ACC112 (cell line): ENCODE measurements around the gene DOCK9.

Experiments used
- H2AFZ ChIP-seq: fragments of 200-600 bp; sonication (generic); one replicate; pipeline ENCODE4 v1.6.0; 2017; ENCODE audit warnings: antibody characterized with exemption, low read length; ENCODE audit not compliant: unreplicated experiment
- H3K27ac ChIP-seq: fragments of 200-600 bp; sonication (generic); 2 replicates; pipeline ENCODE4 v1.5.1; 2014; ENCODE audit warnings: low read depth, mild to moderate bottlenecking, antibody characterized with exemption, low read length, moderate library complexity
- H3K27me3 ChIP-seq: fragments of 200-600 bp; sonication (generic); 2 replicates; pipeline ENCODE4 v1.6.1; 2014; ENCODE audit warnings: mild to moderate bottlenecking, antibody characterized with exemption, low read length, moderate library complexity, mixed read lengths; ENCODE audit not compliant: insufficient read depth
- H3K36me3 ChIP-seq: fragments of 200-600 bp; sonication (generic); 2 replicates; pipeline ENCODE4 v1.6.1; 2016; ENCODE audit warnings: mild to moderate bottlenecking, antibody characterized with exemption, low read length, moderate library complexity, mixed read lengths; ENCODE audit not compliant: insufficient read depth
- H3K4me1 ChIP-seq: fragments of 200-600 bp; sonication (generic); one replicate; pipeline ENCODE4 v1.6.1; 2016; ENCODE audit warnings: low read length, mixed read lengths; ENCODE audit not compliant: insufficient read depth, unreplicated experiment, control insufficient read depth
- H3K4me3 ChIP-seq: fragments of 200-600 bp; sonication (generic); 2 replicates; pipeline ENCODE4 v1.5.1; 2014; ENCODE audit warnings: mild to moderate bottlenecking, low read depth, low read length
- H3K79me2 ChIP-seq: fragments of 200-600 bp; sonication (generic); one replicate; pipeline ENCODE4 v1.6.0; 2016; ENCODE audit warnings: low read length; ENCODE audit not compliant: control insufficient read depth, unreplicated experiment, insufficient read depth

The DOCK9 gene

GRCh38 chr13:98797456-98797855, 180.4 kb downstream of the DOCK9 start:
- Histone ChIP-seq H3K4me1 (peaks cover 11% of the 10 kb centered on the region), H3K27me3 (no peaks in the 10 kb centered on the region), H3K27ac (no peak overlapping the region), H3K79me2 (no peaks in the 10 kb centered on the region), H3K36me3 (no peaks in the 10 kb centered on the region), H2AFZ (no peak overlapping the region), H3K4me3 (no peak overlapping the region)

- Histone ChIP-seq H3K4me3 (no peak overlapping the region), H3K79me2 (no peaks in the 10 kb centered on the region), H3K36me3 (no peaks in the 10 kb centered on the region), H3K4me1 (peaks cover 11% of the 10 kb centered on the region), H3K27me3 (no peaks in the 10 kb centered on the region), H3K27ac (no peak overlapping the region), H2AFZ (no peak overlapping the region)
Observed at GRCh38 chr13:98796798-98797197, 181.1 kb downstream of the DOCK9 start.

- no peak overlapping the region for H2AFZ ChIP-seq
- H3K36me3 ChIP-seq = no peaks in the 10 kb centered on the region
- H3K27ac ChIP-seq = no peak overlapping the region
- H3K79me2 ChIP-seq = no peaks in the 10 kb centered on the region
- H3K4me1 ChIP-seq = peaks cover 11% of the 10 kb centered on the region
- H3K4me3 ChIP-seq = no peak overlapping the region
- H3K27me3 ChIP-seq = no peaks in the 10 kb centered on the region
Observed at GRCh38 chr13:98796191-98796590, 181.7 kb downstream of the DOCK9 start.

DNA sequence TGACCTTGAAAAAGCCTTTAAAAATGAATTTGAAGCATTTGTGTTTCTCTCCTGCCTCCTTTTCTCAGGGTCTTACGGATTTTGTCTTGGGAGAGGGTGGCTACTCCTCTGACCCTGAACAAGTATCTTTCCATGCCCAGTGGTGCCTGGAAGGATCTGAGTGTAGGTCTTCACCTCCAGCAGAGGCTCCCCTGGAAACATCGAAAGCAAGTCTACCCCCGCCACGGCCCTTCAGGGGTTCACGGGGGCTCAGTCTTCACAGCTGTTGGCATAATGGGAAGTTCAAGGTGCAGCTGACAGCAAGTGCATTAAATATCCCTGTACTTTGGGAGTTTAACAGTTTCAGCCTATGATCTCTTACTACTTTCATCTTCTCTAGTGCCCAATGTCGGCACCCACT, 182.6 kb downstream of the DOCK9 start:
- Histone ChIP-seq H3K4me3 (no peak overlapping the region), H2AFZ (no peak overlapping the region), H3K4me1 (peaks cover 11% of the 10 kb centered on the region), H3K79me2 (no peaks in the 10 kb centered on the region), H3K36me3 (no peaks in the 10 kb centered on the region), H3K27ac (no peak overlapping the region), H3K27me3 (no peaks in the 10 kb centered on the region)

- Histone ChIP-seq H3K4me1 (peaks cover 11% of the 10 kb centered on the region), H2AFZ (no peak overlapping the region), H3K27me3 (no peaks in the 10 kb centered on the region), H3K27ac (no peak overlapping the region), H3K36me3 (no peaks in the 10 kb centered on the region), H3K4me3 (no peak overlapping the region), H3K79me2 (no peaks in the 10 kb centered on the region)
Observed at GRCh38 chr13:98794498-98794897, 183.4 kb downstream of the DOCK9 start.

- Histone ChIP-seq H3K79me2 (no peaks in the 10 kb centered on the region), H3K4me3 (no peak overlapping the region), H2AFZ (no peak overlapping the region), H3K27me3 (no peaks in the 10 kb centered on the region), H3K4me1 (no peaks in the 10 kb centered on the region), H3K36me3 (no peaks in the 10 kb centered on the region), H3K27ac (no peak overlapping the region)
Observed at GRCh38 chr13:98792785-98793495, 184.9 kb downstream of the DOCK9 start.

GRCh38 chr13:98792321-98792720, 185.5 kb downstream of the DOCK9 start:
- H3K36me3 ChIP-seq = no peaks in the 10 kb centered on the region
- no peaks in the 10 kb centered on the region for H3K27me3 ChIP-seq
- no peak overlapping the region for H3K4me3 ChIP-seq
- no peak overlapping the region for H3K27ac ChIP-seq
- no peak overlapping the region for H2AFZ ChIP-seq
- H3K4me1 ChIP-seq = no peaks in the 10 kb centered on the region
- H3K79me2 ChIP-seq = no peaks in the 10 kb centered on the region

- Histone ChIP-seq H3K4me3 (no peak overlapping the region), H3K79me2 (no peaks in the 10 kb centered on the region), H3K27me3 (peaks cover 5% of the 10 kb centered on the region; the same call in 1 of the 2 replicates), H3K4me1 (no peaks in the 10 kb centered on the region), H3K36me3 (no peaks in the 10 kb centered on the region), H2AFZ (no peak overlapping the region), H3K27ac (no peak overlapping the region)
Observed at GRCh38 chr13:98791611-98792010, 186.3 kb downstream of the DOCK9 start.

GRCh38 chr13:98787996-98788395, 189.9 kb downstream of the DOCK9 start:
- Histone ChIP-seq H3K4me3 (no peak overlapping the region), H3K79me2 (no peaks in the 10 kb centered on the region), H3K27me3 (peaks cover 6% of the 10 kb centered on the region), H3K36me3 (no peaks in the 10 kb centered on the region), H2AFZ (no peak overlapping the region), H3K27ac (no peak overlapping the region), H3K4me1 (no peaks in the 10 kb centered on the region)

DNA sequence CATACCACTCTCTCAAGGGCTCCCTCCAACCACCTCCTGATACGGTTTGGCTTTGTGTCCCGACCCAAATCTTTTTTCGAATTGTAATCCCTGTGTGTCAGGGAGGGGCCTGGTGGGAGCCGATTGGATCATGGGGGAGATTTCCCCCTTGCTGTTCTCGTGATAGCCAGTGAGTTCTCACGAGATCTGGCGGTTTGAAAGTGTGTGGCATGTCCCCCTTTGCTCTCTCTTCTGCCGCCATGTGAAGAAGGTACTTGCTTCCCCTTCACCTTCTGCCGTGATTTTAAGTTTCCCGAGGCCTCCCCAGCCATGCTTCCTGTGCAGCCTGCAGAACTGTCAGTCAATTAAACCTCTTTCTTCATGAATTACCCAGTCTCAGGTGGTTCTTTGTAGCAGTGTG, 190.7 kb downstream of the DOCK9 start:
- H3K36me3 ChIP-seq = no peaks in the 10 kb centered on the region
- no peaks in the 10 kb centered on the region for H3K79me2 ChIP-seq
- H3K27me3 ChIP-seq = peaks cover 6% of the 10 kb centered on the region
- peaks cover 7% of the 10 kb centered on the region for H3K4me1 ChIP-seq
- H3K27ac ChIP-seq = no peak overlapping the region
- H2AFZ ChIP-seq = no peak overlapping the region
- H3K4me3 ChIP-seq = no peak overlapping the region

DNA sequence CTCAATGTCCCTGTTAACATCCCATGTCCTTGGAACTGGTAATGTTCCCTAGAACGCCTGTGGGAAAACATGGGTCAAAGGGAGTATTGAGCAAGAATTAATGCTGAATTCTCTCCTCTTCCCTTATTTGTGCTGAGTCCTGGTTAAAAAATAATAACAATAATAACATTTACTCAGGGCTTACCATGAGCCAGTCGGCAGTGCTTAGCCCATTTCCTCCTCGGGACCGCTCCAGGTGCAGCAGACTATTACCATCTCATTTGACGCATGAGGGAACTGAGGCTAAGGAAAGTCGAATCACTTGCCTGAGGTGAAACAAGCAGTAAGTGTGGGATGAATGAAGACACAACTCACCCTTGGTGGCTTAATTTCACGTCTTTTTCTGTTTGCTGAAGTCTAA, 191.8 kb downstream of the DOCK9 start:
- no peak overlapping the region for H2AFZ ChIP-seq
- H3K4me3 ChIP-seq = no peak overlapping the region
- H3K36me3 ChIP-seq = no peaks in the 10 kb centered on the region
- H3K27ac ChIP-seq = no peak overlapping the region
- peaks cover 7% of the 10 kb centered on the region for H3K4me1 ChIP-seq
- H3K79me2 ChIP-seq = no peaks in the 10 kb centered on the region
- peaks cover 6% of the 10 kb centered on the region for H3K27me3 ChIP-seq
